SW 1271 (cell line): ENCODE measurements around the gene RCOR1.
"Not testable (repeated sequence)": the region's sequence is repeated elsewhere in the genome, so short reads cannot be mapped to it uniquely, and the experiment has no call there.

Source experiments
- DNase-seq, 2 experiments: peaks; one replicate each; lab custom pipeline; 2025; lab: John Stamatoyannopoulos, UW

Gene RCOR1

DNA sequence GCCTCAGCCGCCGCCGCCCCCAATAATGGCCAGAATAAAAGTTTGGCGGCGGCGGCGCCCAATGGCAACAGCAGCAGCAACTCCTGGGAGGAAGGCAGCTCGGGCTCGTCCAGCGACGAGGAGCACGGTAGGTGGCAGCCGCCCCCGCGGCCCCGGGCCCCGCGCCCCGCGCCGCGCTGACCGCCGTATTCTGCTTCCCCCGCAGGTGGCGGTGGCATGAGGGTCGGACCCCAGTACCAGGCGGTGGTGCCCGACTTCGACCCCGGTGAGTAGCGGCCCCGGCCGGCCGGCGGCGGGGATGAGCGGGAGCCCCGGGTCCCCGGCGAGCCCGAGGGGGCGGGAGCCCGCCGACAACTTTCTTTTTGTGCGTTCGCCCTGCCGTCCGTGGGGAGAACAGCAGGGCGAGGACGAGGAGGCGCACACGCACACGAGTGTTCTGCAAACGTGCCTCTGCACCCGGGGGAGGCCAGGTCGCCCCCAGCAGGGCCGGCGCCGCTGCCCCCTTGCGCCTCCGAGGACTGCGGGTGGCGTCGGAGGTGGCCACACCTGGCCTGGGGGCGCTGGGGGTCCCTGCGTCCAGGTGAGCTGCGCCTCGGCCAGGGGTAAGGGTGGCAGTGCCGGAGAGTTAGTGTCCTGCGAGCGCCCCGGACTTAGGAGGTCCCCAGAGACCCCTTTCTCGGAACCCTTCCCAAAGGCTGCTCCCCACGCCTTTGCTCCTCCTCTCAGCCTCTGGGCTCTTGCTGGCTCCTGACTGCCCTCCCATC, 794 bp downstream of the RCOR1 start:
- DNase-seq = peak in 1 of 2 experiments; percentile 43

DNA sequence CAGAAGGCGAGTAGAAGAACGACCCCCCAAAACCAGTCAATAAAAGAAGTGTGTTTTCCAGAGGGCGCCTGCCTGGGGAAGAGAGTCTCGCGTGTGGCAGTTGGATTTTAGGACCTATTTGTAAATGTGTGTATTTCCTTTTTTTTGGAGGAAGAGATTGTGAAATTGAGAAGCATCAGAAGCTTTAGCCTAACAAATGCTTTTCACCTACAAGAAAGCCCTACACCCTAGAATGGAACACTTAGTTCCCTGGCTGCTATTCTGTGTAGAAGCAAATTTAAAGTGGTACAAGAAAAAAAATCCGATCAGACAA, 1.3 kb downstream of the RCOR1 start:
- no peak for DNase-seq

GRCh38 chr14:102594514-102595175, 2.2 kb downstream of the RCOR1 start:
- peak in 1 of 2 experiments; percentile 79 for DNase-seq

GRCh38 chr14:102601378-102601925, 9.0 kb downstream of the RCOR1 start:
- no peak for DNase-seq

DNA sequence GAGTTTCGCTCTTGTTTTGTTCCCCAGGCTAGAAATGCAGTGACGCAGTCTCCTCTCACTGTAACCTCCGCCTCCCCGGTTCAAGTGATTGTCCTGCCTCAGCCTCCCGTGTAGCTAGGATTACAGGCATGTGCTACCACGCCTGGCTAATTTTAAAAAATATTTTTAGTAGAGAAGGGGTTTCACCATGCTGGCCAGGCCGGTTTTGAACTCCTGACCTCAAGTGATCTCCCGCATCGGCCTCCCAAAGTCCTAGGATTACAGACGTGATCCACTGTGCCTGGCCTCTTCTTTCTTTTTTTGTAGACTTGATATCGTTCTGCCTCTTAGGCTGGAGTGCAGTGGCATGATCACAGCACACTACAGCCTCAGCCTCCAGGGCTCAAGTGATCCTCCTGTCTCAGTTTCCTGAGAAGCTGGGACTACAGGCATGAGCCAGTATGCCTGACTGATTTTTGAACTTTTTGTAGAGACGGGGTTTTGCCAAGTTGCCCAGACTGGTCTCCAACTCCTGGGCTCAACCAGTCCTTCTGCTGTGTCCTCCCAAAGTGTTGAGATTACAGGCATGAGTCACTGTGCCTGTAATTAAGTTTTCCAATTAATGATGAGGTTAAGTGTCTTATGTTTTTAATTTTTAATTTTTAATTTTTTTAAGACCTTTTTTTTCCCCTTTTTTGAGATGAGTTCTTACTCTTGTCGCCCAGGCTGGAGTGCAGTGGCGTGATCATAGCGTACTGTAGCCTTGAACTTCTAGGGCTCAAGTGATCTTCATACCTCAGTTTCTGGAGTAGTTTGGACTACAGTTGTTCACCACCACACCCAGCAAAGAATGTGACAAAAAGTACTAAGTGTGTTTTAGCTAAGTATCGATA, 10.2 kb downstream of the RCOR1 start:
- DNase-seq = no peak

- no peak for DNase-seq
These were observed 11.0 kb downstream of the RCOR1 start for GRCh38 chr14:102603293-102603907.

DNA sequence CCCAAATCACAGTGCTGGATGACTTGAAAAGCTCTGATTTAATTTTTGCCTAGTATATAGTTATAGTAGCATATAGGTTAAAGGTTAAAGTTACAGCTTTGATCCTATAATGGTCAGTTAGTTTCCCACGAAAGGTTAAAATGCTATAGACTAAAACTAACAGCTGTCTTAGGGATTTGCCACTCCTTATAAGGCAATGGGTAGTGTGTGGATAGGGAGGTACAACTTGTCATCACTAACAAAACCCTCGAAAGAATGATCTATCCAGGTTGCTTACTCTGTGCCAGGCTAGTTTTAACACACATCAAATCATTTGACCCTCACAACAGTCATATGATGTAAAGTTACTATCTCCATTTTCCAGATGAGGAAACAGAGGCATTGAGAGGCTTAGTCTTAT, 11.7 kb downstream of the RCOR1 start:
- no peak for DNase-seq

GRCh38 chr14:102605029-102605428, 12.6 kb downstream of the RCOR1 start:
- DNase-seq = no peak

DNA sequence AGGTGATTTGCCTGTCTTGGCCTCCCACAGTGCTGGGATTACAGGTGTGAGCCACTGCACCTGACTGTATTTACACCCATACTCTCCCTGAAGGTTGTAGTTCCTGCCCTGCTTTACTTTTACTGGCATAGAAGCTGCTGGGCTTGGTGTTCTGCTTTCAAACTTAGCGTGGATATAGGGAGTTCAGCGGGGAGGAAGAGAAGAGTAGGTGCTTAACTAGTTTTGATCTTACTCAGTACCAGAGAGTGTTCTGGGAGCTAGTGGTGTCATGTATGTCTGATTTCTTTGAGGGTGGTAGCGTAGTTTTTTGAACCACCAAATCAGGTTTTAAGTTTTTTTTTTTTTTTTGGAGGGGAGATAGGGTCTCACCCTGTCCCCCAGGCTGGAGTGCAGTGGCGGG, 13.8 kb downstream of the RCOR1 start:
- no peak for DNase-seq

DNA sequence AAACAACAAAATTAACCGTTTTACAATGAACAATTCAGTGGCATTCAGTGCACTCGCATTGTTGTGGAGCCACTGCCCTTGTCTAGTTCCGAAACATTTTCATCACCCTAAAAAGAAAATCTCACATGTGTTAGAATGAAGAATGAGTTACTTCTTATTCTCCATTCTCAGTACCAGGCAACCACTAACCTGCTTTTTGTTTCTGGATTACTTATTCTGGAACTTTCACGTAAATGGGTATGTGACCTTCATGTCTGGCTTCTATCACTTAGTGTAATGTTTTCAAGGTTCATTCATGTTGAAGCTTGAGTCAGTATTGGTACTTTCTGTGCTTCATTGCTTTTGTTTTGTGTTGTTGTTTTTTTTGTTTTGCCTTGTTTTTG, 15.6 kb downstream of the RCOR1 start:
- DNase-seq = no peak

- DNase-seq = no peak
These were observed 18.7 kb downstream of the RCOR1 start for GRCh38 chr14:102610968-102611811.

GRCh38 chr14:102616318-102616717, 23.9 kb downstream of the RCOR1 start:
- no peak for DNase-seq

GRCh38 chr14:102616799-102617198, 24.4 kb downstream of the RCOR1 start:
- DNase-seq = no peak

- not testable (repeated sequence) for DNase-seq
These were observed 26.6 kb downstream of the RCOR1 start for GRCh38 chr14:102619012-102619411.

- DNase-seq = no peak
These were observed 28.0 kb downstream of the RCOR1 start for GRCh38 chr14:102620413-102620812.

GRCh38 chr14:102622262-102622885, 29.9 kb downstream of the RCOR1 start:
- no peak for DNase-seq

GRCh38 chr14:102624666-102625065, 32.2 kb downstream of the RCOR1 start:
- DNase-seq = no peak

DNA sequence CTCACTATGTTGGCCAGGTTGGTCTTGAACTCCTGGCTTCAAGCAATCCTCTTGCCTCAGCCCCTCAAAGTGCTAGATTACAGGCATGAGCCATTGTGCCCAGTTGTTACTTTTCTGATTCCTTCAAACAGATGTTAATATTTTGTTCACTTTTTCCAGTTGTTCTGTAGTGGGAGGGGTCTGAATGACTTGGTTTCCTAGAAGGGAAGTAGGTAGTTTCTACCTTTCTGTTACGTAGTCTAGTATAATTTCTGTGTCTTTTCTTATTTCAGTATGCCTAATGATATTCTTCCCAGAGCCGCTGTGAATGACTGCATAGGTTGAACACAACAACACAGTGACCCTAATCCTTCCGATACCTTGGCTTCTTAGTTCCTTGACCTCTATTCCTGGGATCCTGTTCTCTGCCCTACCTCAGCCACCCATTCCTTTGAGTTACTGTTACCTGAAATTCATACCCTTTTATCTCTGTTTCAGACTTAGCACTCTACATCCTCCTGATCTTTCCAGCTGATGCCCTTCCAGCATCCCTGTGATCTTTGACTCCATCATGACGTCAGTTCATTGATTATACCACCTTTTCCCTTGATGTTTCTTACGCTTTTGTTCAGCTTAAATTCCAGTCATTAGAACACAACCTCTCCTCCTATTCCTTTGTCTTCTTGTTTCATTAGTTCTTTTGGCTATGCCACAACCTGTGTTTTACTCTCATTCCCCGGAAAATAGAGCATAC, 33.3 kb downstream of the RCOR1 start:
- no peak for DNase-seq

DNA sequence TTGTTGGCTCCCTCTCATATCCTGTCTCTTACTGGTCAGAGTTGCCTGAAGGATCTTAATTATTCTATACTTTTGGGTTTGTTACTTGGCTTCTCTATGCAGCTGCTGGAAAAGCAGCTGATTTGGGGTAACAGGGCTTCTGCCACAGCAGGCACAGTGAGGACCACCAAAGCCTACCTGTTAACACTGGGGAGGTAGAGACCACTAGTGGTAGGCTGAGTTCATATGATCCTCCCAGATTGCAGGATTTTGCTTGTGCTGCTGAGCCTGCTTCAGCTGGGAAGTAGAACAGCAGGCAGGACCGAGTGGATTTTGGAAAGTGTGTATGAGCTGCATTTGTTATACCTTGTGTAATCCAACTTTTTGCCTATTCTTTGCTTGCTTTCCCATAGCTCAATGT, 34.1 kb downstream of the RCOR1 start:
- no peak for DNase-seq

GRCh38 chr14:102629011-102629444, 36.6 kb downstream of the RCOR1 start:
- DNase-seq = no peak
